Kidney capillary endothelial cell (primary cell): Measurements from ENCODE around the gene CCDC171.

ENCODE experiments used
- DNase-seq: peaks from one replicate; pipeline ENCODE4 v3.0.0-alpha.2; 2018; ENCODE audit warnings: low spot score

The CCDC171 gene

GRCh38 chr9:15882883-15883282 lies 330.0 kb downstream of the CCDC171 start:
- no peak for DNase-seq

- no peak for DNase-seq
These were observed 332.6 kb downstream of the CCDC171 start for GRCh38 chr9:15885464-15885863.

- DNase-seq: no peak
These were observed 336.7 kb downstream of the CCDC171 start for GRCh38 chr9:15889555-15889954.

GRCh38 chr9:15901572-15901971 lies 348.7 kb downstream of the CCDC171 start:
- no peak for DNase-seq

GRCh38 chr9:15909297-15909696 lies 356.5 kb downstream of the CCDC171 start:
- no peak for DNase-seq

GRCh38 chr9:15915711-15916110 lies 362.9 kb downstream of the CCDC171 start:
- DNase-seq: no peak

GRCh38 chr9:15927161-15927560 lies 374.3 kb downstream of the CCDC171 start:
- DNase-seq: no peak

- DNase-seq: no peak
These were observed 382.9 kb downstream of the CCDC171 start for GRCh38 chr9:15935661-15936305.

- no peak for DNase-seq
These were observed 383.6 kb downstream of the CCDC171 start for GRCh38 chr9:15936306-15936921.

GRCh38 chr9:15942831-15943424 lies 390.1 kb downstream of the CCDC171 start:
- no peak for DNase-seq

GRCh38 chr9:15944341-15944740 lies 391.5 kb downstream of the CCDC171 start:
- no peak for DNase-seq

GRCh38 chr9:15959663-15960062 lies 406.8 kb downstream of the CCDC171 start:
- no peak for DNase-seq

GRCh38 chr9:15961217-15961616 lies 408.4 kb downstream of the CCDC171 start:
- DNase-seq: no peak

GRCh38 chr9:15965246-15965745 lies 412.5 kb downstream of the CCDC171 start:
- no peak for DNase-seq

GRCh38 chr9:15966471-15966870 lies 413.6 kb downstream of the CCDC171 start:
- DNase-seq: no peak

GRCh38 chr9:15967068-15967467 lies 414.2 kb downstream of the CCDC171 start:
- DNase-seq: no peak

GRCh38 chr9:15972760-15973159 lies 419.9 kb downstream of the CCDC171 start:
- DNase-seq: no peak

GRCh38 chr9:15975101-15975778 lies 422.4 kb downstream of the CCDC171 start:
- no peak for DNase-seq

GRCh38 chr9:15977438-15977837 lies 424.6 kb downstream of the CCDC171 start:
- no peak for DNase-seq

GRCh38 chr9:15982182-15982581 lies 429.3 kb downstream of the CCDC171 start:
- DNase-seq: no peak

GRCh38 chr9:15999422-16000339 lies 446.8 kb downstream of the CCDC171 start:
- DNase-seq: peak; percentile 70

GRCh38 chr9:16000811-16001210 lies 448.0 kb downstream of the CCDC171 start:
- DNase-seq: no peak
